NCI-H146 treated with DMSO at 0.1 percent for 48 hours (cell line): ENCODE measurements around the gene EIF3F.

Experiments
- DNase-seq: peaks from one replicate; lab custom pipeline; 2025; ENCODE audit not compliant: unreplicated experiment; lab: John Stamatoyannopoulos, UW

EIF3F gene, protein sequence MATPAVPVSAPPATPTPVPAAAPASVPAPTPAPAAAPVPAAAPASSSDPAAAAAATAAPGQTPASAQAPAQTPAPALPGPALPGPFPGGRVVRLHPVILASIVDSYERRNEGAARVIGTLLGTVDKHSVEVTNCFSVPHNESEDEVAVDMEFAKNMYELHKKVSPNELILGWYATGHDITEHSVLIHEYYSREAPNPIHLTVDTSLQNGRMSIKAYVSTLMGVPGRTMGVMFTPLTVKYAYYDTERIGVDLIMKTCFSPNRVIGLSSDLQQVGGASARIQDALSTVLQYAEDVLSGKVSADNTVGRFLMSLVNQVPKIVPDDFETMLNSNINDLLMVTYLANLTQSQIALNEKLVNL

DNA sequence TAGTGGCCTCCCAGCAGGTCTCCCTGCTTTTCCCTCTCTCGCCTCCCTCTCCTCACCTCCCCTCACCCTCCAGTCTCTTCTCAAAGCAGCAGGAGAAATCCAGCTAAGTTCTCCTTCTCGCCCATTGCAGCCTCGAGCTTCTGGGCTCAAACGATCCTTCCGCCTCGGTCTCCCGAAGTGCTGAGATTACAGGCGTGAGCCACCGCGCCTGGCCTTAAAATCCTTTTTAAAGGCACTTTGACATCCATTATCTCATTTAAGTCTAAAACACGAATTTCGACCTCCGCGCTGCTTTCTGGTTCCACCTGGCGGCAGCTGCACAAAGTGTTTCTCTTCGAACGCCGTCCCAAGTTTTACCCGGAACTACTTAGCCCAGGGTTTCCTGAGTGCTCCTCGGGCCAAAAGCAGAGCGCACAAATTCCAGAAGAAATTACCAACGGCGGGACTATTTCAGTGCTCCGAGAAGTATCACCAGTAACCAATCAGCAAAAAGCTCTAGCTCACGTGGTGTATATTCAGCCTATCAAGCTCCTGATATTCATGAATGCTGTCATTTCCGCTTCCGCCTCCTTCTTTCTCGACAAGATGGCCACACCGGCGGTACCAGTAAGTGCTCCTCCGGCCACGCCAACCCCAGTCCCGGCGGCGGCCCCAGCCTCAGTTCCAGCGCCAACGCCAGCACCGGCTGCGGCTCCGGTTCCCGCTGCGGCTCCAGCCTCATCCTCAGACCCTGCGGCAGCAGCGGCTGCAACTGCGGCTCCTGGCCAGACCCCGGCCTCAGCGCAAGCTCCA lies at the start of gene EIF3F:
TSS of gene EIF3F (plus strand) at position 570 of the 792 bp plus-strand sequence. CDS start at position 586, 16 bp downstream.
- DNase-seq = peak; percentile 98

DNA sequence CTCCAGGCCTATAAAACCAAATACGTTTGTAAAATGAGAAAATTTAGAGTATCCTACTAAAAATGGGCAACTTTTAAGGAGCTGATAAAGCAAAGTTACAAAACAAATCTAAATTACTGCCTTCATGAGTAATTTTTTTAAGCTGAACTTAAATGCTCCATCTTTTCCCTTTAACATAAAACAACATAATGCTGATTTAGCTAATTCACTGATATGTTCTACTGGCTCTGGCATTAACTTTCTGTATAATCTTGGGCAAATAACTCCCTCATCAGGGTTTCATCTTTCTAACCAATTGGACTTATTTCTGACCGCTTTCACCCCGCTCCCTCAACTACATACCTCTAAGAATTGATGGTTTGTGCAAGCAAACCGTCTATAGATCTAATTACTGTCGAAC lies 46.0 kb upstream of the EIF3F start:
- no peak for DNase-seq

DNA sequence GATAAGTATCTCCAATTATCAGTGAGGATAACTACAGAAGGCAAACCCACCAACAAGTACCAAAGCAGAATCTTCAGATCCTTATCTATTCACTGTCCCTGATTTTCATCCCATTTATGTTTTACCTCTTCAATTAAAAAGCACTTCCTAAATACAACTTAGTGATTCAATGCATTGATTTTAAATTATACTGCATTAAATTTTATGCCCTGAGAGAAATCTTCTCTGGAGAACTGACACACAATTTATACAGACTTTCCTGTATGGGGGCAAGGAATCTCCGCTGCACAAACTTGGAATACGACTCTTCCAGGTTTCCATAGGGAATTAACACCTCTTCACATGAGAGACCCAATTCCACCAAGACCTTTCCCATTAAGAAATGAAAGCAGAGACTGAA lies 45.5 kb upstream of the EIF3F start, which contains the start of gene OR10A3:
TSS of gene OR10A3 (minus strand) at position 101 of the 400 bp plus-strand sequence. CDS start 2,188 bp downstream, outside the sequence.
- no peak for DNase-seq

DNA sequence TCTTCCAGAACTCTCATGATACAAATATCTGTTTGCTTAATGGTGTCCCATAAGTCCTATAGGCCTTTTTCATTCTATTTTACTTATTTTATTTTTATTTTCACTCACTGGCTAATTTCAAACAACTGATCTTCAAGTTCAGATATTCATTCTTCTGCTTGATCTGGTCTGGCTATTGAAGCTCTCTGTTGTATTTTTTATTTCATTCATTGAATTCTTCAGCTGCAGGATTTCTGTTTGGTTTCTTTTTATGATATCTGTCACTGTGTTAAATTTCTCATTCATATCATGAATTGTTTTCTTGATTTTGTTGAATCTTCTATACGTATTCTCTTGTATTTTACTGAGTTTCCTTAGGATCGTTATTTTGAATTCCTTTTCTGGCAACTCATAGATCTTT lies 43.0 kb upstream of the EIF3F start:
- no peak for DNase-seq

DNA sequence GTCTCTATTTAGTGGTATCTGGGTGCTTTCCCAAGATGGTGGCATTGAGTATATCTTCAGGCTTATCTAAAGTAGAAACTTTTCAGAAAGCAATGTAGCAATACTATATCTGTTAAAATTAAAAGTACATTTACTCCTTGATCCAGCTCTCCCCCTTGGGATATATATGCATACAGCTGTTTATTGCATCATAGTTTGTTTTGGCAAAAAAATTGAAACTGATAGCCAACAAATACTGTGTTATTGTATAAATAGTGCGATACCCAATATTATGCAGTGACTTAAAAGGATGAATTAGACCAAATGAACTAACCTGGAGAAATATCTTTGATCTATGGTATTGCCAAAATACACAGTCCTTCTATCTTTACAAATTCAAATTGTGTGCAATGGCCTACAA lies 37.2 kb upstream of the EIF3F start:
- no peak for DNase-seq

DNA sequence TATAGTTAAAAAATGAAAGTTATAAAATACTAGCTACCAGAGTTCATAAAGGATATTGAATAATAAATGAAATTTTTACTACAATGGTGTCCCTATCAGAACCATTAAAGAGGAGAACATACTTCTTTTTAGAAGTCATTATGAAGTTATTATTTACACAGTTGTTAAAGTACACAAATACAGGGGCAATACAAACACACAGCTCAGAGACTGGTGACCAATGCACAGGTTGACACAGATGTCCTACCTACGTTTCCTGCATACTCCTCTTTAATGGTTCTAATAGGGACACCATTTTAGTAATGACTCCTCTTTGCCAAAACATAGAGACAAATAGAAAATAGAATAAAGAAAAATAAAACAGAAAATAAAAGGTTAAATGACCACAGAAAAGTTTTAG lies 31.9 kb upstream of the EIF3F start:
- DNase-seq = no peak

DNA sequence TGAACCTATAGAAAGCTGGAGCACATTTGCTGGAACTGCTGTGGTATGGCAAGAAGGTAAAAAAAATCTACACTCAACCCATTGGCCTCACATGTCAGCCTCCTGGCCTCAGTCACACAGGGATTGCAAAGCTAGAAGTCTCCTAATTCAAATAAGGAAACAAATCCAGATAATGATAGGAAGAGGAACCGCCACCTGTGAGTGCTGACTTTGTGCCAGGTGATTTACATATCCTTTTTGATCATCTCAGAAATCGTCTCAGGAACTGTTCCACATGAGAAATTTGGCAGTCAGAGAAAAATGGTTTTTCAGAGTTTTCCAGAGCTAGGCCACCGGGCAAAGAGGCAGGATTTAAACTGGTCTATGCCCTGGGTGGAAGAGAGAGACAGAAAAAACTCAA lies 22.9 kb upstream of the EIF3F start:
- no peak for DNase-seq

DNA sequence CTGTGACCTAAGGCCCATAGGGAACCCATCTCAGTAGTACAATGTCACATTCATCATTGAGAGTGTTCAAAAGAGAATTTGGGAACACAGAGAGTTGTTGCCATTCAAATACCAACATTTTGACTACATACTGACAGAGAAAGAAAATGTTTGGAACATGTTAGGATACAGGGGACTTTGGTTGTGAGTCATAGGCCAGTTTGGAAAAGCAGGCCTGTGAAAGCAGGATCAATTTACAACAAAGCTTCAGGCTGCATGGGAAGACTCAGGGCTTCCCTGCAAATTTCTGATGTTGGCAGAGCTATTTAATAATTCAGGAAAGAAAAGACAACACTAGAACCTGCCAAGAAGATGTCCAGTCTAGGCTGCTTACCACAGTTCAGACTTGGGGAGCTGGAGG lies 22.3 kb upstream of the EIF3F start:
- no peak for DNase-seq

DNA sequence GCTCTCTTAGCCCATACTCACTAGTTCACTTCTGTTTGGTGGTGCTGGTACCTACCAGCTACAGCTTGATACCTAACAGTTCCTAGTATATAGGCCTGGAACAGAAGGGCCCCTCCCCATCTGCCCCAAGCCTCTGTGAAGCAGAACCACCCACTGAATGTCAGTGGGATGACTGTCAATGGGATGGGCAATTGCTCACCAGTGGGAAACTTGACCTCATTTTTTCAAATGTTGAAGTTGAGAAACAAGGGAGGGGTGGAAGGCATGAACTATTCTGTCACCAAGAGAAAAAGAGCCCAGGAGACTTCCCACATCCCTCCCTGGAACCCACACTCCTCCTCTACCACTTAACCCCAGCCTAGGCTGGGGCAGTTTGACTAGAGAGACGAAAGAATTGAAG lies 21.8 kb upstream of the EIF3F start, which contains the start of gene NLRP10:
TSS of gene NLRP10 (minus strand) at position 62 of the 400 bp plus-strand sequence. CDS start 1,952 bp downstream, outside the sequence.
- DNase-seq = no peak

DNA sequence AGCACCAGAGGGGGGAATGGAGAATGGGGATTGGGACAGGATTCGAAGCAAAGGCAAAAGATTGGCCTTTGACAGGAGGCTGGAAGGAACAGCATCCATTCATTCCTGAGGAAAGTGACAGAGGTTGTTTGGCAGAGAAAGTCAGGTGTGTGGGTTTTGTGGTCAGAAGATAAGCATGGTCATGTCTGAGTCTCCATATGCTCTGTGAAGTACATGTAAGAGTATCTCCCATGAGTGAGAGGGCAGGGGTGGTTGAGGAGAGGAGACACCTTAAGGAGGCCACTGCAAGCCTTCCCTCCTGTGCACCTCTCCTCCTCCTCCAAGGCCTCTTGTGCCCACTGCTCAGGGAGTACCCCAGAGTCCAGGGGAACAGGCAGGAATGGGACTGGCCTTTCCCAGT lies 20.0 kb upstream of the EIF3F start:
- no peak for DNase-seq

DNA sequence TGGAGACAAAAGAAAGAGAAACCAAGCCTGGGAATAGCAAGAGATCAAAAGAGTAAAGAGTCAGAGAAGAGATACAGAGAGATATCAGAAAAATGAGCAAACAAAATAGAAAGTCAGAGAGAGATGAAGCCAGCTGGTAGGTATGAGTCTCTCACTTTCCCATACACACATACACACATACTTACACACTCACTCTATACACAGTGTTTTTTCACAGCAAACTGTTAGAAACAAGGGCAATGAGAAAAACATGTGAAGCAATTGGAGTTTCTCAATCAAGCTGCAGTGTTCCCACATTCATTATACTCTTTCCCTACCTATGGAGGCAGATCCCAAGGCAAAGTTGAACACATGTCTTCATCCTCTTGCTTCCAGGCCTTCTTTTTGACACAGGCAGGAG lies 19.3 kb upstream of the EIF3F start:
- DNase-seq = no peak

DNA sequence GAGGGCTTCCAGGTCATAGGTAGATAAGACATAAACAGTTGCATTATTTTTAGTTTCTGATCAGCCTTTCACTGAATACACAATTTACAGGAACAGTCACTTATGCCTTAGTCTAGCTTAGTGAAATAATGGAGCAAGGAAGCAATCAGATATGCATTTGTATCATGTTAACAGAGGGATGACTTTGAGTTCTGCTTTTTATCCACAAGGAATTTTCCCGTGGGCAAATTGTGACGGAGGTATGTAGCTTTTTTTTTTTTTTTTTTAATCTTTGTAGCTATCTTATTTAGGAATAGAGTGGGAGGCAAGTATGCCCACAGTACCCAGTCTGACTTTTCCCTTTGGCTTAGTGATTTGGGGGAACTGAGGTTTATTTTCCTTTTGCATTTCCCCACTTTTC lies 18.5 kb upstream of the EIF3F start:
- DNase-seq = no peak

DNA sequence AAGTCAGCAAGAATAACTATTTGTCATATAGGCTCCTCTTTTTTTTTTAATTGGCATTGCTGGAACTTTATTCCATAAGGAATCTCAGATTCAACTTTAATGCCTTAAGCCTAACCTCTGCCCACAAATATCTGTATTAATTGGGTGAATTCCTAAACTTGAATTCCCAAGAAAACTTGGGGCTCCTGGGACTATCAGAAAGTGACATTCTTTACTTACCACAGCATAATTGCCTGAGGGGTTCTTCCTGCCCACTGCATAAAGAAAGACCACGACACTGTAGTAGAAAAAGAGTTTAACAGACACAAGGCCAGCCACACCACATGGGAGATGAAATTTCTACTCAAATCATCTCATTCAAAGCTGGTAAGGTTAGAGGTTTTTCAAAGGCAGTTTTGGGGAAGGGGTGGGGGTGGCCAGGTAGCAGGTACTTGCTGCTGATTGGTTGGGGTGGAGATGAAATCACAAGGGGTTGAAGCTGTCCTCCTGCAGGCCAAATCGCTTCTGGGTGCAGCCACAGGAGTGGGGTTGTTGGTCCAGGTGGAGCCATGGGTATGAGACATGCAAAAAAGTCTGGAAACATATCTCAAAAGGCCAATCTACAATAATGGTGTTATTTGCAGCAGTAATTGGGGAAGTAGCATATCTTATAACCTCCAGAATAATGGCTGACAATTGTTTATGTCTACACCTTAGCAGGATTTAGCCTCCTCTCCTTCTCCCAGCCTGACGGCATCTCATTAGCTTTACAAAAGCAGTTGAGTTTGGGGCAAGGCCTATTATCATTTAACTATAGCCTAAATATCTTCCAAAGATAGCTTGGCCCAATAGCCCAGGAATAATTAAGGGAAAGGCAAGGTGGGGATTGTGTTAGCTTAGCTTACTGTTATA lies 17.1 kb upstream of the EIF3F start:
- DNase-seq = no peak

DNA sequence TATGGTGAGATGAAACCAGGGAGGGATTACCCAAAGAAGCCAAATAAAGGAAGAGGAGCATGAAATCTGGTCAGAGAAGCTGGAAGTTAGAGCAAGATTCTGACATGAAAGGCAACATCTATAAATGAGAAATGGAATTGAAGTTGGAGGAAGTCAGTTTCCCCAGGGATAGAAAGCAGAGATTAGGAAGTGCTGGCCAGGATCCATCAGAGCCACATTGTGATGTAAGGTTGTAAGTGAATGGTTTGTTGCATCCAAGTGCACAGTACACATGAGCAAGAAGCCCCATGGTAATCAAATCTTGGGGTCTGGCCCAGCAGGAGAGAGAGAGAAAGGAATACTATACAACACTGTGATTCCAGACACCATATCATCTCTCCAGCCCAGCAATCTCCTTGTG lies 15.3 kb upstream of the EIF3F start:
- DNase-seq = no peak

DNA sequence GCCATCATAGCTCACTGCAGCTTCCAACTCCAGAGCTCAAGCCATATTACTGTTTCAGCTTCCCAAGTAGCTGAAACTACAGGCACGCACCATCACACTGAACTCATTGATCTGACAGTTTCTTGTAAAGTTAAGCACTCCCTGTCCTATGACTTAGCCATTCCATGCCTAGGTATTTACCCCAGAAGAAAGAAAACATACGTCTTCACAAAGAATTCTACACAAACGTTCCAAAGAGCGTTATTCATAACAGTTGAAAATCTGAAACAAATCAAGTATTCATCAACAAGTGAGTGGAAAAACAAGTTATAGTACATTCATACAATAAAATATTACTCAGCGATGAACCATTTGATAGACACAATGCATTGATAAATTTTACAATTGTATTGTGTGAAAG lies 14.1 kb upstream of the EIF3F start:
- no peak for DNase-seq

DNA sequence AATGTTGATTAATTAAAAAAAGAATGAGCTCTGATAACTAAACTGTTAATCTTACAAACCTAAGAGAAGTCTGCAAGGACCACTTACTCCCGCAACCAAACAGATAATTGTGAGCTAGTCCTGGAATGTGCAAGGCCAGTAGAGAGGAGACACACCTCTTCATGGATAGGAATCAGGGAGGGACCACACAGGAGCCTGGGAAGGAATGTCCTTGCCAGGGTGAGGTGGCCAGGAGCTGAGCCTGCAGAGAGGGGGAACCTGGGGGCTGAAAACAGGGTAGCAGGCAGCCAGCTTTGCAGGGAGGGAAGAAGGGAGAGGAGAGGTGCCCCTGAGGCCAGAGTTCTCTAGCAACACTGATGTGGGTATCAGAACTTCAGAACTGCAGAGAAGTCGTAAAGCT lies 12.5 kb upstream of the EIF3F start:
- no peak for DNase-seq

DNA sequence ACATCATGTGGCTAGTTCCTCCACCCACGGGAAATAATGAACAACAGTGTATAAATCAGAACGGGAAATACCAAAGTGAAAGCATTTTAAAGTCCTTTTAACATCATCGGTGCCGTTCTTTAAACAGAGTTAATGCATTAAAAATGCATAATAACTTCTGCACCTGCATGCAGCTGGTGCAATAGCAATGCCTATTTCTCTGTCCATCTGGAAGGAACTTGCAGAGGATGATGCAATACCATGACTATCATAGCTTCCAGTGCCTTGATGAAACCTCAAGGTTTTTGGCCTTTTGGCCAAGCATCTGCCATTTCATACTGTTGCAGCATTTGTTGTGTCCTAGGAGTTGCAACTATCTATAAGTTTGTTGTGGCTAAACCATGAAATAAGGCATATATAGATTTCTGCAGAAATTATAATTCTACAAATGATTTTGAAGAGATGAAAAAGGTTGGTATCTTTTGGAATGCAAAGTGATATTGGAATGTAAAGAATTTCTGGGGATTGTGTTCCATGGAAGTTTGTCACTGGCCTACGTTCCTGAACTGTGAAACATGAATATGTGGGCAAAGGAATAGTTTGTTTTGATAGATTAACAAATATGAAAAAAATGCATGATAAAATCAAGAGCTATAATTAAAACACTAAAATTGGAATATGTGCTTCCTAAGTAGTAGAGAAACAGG lies 9.8 kb upstream of the EIF3F start:
- no peak for DNase-seq

DNA sequence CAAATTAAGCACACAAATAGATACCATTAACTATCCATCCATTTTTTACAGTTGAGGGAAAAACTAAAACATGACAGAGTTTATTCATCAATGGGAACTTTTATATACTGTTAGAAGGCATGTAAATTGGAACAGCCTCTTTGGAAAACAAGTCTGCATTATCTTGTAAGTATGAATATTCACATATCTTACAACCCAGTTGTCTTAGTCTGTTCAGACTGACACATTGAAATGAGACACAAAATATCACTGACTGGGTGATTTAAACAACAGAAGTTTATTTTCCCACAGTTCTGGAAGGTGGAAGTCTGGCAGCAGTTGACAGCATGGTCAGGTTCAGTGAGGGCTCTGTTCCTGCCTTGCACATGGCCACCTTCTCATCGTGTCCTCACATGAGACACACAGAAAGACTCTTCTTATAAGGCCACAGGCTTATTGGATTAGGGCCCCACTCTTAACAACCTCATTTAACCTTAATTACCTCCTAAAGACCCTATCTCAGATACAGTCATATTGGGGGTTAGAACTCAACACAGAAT lies 5.4 kb upstream of the EIF3F start:
- no peak for DNase-seq

DNA sequence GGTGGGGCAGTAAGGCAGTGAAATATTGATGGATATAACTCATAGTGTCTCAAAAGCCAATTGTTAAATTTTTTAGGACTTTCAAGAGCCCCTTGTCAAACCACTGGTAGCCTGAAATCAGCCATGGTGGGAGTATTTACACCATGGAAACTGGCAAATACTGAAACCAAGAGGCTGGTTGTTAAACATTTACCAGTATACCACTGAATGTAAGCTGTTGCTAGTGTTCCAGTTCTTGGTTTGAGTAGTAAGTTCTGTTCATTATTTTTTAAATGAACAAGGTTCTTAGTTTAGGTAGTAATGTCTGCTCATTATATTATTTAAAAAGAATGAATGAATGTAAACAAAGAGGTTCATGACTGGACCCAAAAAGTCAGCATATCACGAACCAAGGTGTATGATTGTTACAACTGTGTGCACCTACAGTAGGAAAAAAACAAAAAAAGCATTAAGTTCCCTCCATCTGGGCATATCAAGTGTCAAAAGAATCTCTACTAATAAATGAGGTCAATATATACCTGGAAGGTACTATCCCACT lies 4.5 kb upstream of the EIF3F start:
- DNase-seq = no peak
